HG03108 (cell line): Measurements from ENCODE around the gene HLA-DQA1.
"Not testable (repeated sequence)": the region's sequence is repeated elsewhere in the genome, so short reads cannot be mapped to it uniquely, and the experiment has no call there.

Source experiments
- ATAC-seq: cut with Tn5 transposase; IDR thresholded peaks from one replicate; pipeline ENCODE4 v1.9.1; 2021; ENCODE audit warnings: moderate library complexity; ENCODE audit not compliant: unreplicated experiment

HLA-DQA1 gene

GRCh38 chr6:32637219-32637880 is at the start of gene HLA-DQA1:
TSS of gene HLA-DQA1 (plus strand) at chr6:32637406. CDS start at chr6:32637459, 53 bp downstream.
- ATAC-seq: peak; percentile 76

GRCh38 chr6:32588156-32588555 is 49.0 kb upstream of the HLA-DQA1 start:
- no peak for ATAC-seq

DNA sequence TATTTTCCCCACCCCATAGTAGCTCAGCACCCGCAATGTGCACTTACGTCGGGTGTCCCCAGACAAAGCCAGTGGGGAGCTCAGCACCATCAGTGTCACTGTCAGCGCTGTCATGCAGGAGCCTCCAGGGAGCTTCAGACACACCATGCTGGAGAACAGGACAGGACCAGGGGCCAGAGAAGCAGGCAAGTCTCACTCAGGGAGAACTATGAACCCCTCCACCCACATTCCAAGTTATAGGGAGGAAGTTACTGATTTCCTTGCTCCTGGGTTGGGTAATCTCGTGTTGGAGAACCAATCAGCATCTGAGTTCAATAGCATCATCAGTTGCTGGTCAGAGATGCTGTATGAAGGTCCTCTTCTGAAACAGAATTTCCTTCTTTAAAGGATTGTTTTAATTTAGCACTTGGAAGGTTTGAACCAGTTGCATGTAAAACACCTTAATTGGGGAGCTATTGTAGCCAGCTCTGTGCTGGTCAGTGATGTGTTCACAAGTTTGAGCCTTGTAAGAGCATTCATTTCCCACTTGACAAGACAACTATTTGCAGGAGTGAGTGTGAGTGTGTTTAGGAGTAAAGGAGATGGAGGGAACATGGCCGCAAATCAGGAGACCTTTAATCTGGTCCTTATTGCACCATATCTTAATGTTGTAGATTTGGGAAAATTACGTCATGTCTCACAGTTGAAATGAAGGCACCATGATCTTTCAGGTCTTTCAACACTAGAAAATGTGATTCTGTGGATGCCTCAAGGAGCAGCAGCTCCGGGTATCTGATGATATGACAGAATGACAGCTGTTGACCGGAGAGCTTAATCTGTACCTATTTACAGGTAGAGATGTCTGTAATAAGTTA is 47.4 kb upstream of the HLA-DQA1 start, which contains the start of gene HLA-DRB1:
HLA-DRB1 (minus strand) TSS at position 253 of the 854 bp plus-strand sequence; CDS start at position 147, 106 bp downstream.
- ATAC-seq: peak; percentile 96

- ATAC-seq: not testable (repeated sequence)
Observed at GRCh38 chr6:32590713-32591112, 46.5 kb upstream of the HLA-DQA1 start.

DNA sequence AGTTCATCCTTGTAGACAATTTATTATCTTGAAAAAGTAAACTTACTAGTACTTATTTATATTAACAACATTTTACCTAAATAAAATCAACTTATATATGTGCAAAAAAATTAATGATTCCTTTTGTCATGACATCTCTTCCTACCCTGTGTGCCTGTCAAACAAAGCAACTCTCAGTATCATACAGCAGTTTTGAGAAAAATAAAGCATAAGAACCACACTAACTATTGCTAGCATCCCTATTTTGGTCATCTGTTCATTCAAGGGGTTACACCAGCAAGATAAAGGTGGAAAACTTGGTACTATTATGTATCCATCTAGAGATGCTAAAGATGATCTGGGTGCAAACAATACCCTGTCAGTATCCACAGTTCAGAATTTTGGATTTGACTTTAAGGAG is 40.2 kb upstream of the HLA-DQA1 start:
- ATAC-seq: no peak

- no peak for ATAC-seq
Observed at GRCh38 chr6:32602383-32602782, 34.8 kb upstream of the HLA-DQA1 start.

- no peak for ATAC-seq
Observed at GRCh38 chr6:32603222-32603621, 34.0 kb upstream of the HLA-DQA1 start.

DNA sequence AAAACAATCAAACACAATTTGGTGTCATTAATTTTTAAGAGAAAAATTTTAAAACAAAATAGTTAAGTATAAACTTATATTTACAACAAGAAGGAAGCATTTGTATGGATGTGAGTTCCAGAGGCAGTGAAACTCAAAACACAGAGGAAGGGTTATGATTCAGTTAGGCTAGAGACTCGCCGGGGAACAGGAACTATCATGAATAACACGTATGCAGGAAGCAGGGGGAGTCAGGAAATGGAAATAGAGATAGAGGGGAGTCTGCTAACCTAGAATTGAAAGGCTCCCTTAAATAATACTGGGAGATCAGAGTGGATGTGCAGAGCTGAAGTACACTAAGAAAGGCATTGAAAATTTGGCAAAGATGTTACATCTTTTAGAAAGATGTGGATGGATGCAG is 33.3 kb upstream of the HLA-DQA1 start:
- no peak for ATAC-seq

- no peak for ATAC-seq
Observed at GRCh38 chr6:32604434-32604877, 32.8 kb upstream of the HLA-DQA1 start.

DNA sequence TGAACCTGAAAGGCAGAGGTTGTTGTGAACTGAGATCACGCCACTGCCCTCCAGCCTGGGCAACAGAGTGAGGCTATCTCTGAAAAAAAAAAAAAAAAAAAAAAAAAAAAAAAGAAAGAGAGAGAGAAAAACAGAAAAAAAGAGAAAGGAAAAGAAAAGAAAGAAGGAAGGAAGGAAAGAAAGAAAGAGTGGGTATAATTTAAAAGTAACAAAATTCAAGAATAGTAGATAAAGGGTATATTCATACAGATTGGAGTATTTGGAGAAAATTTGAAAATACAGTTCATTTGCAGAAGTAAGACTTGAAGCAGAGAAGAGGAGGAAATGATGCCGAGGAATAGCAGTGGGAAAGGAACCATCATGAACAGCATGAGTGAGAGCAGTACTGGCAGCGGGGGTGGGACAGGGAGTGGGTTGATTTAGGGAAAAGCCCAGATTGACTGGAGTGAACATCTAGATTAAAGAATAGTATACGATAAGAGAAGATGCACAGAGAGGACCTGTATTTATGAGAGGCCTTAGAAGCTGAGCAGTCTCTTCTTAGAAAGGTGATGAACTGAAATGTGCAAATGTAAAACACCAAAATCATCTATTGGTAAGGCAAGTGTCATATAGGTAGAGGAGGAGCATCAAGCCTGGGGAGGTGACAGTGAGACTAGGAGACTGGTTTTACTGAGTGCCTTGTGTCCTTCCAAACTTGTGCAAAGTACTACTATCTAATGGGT is 29.8 kb upstream of the HLA-DQA1 start:
- ATAC-seq: no peak

GRCh38 chr6:32607988-32608298 is 29.3 kb upstream of the HLA-DQA1 start:
- ATAC-seq: no peak

DNA sequence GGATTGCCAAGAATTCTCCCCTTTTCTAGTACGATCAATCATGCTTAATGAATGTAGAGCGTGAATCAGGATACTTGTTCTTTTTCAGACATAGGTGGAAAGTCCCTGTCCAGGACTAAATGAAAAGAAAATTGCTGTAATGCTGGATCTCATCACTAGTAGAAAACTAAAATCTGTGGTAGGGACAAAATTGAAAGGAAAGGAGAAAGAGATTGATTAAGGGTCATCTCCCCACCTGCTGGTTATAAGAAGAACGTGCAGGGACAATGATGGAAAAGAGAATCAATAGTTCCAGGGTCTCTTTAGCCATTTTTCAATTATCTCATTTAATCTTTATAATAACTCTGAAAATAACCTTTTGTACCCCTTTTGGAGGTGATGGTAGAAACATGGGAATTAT is 28.8 kb upstream of the HLA-DQA1 start:
- no peak for ATAC-seq

DNA sequence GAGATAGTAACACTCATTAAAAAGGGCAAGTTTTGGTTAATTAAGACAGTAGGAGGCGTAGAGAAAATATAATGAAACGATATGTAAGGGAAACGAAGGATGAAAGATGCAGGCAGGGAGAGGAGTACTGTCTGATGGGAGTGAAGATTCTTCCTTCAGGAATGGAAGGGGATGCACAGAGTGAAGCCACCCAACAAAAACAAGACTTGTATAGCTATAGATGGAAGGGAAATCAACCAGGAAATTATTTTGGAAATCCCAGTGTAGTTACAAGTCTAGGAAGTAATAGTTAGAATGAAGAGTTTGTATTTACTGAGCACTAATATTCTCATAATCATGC is 27.8 kb upstream of the HLA-DQA1 start:
- no peak for ATAC-seq

DNA sequence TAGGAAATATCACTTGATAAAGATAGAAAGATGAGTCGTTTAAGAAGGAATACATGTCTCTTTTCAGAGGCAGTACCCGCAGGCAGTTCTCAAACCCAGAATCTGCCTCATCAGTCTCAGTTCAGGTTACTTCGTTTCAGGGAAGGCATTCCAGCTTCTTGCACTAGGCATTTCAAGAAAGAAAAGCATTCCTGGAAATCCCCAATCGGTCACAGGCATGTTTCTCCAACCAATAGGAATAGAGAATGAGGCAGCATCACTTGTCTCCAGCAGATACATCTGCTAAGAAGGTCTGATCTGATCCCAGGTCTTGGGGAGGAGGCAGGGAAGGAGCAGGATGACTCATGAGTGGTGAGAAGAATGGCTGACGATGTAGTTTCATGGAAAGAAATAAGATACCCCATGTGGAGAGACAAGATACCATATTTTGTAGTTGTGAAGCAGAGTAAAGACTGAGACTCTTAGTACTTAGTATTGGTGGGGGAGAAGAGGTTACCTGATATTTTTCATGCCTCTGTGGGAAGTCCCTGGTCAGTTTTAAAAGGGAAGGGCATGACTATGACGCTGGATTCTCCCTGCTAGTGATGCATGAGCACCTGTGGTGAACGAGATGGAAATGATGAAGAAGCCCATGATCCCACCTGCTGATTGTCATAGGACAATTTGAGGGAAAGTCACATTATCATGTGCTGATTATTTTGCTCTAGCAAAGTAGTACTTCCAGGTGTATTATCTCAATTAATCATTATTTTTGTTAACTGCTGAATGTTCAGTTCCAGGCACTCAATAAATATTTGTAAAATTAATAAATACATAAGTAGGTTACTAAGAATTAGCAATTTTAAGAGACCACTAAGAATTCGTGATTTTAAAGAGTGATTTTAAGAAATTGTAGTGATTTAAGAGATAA is 27.2 kb upstream of the HLA-DQA1 start:
- peak; percentile 86 for ATAC-seq

- no peak for ATAC-seq
Observed at GRCh38 chr6:32610682-32611296, 26.4 kb upstream of the HLA-DQA1 start.

GRCh38 chr6:32613475-32613874 is 23.7 kb upstream of the HLA-DQA1 start:
- no peak for ATAC-seq

GRCh38 chr6:32614366-32615081 is 22.7 kb upstream of the HLA-DQA1 start:
- ATAC-seq: no peak

DNA sequence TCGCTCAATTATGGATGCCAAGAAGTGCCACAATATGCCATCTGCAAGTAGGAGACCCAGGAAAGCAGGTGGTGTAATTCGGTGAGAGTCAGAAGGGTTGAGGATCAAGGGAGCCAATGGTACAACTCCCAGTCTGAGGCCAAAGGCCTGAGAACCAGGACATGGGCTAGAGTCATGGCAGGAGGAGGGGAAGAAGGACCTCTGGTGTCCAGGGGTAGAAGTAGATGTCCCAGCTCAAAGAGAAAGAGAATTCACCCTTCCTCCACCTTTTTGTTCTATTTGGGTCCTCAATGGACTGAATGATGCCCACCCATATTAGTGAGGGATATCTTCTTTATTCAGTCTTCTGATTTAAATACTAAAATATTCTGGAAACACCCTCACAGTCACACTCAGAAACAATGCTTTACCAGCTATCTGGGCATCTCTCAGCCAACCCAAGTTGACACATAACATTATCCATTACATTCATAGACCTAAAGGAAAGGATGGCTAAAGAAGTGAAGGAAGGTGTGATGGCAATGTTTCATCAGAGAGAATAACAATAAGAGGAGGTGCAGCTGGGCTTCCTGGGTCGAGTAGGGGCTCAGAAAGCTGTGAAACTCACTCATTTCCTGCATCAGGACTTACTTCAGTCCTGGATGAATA is 21.2 kb upstream of the HLA-DQA1 start:
- ATAC-seq: no peak

GRCh38 chr6:32617751-32618150 is 19.5 kb upstream of the HLA-DQA1 start:
- no peak for ATAC-seq
